ENCODE measurements around the gene RANBP9.

GRCh38 chr6:13729891-13730290 is 18.3 kb upstream of the RANBP9 start:
- TF ChIP-seq CTCF (IDR thresholded peaks at IDR 0.05) (no peak), POLR2A (IDR thresholded peaks at IDR 0.05) (no peak)
